Stimulated activated CD8-positive, alpha-beta memory T cell treated with anti-CD3 and anti-CD28 coated beads, Interleukin-2, amount 100 ng/mL, for 1 hour (primary cell): ENCODE measurements around the gene SNRPF.
"Not testable (repeated sequence)": the region's sequence is repeated elsewhere in the genome, so short reads cannot be mapped to it uniquely, and the experiment has no call there.

ENCODE experiments used
- DNase-seq, 2 donors: peaks; one replicate each; pipeline ENCODE4 v3.0.0-alpha.2; 2020; ENCODE audit warnings: low read depth in 2 of 2

SNRPF gene

DNA sequence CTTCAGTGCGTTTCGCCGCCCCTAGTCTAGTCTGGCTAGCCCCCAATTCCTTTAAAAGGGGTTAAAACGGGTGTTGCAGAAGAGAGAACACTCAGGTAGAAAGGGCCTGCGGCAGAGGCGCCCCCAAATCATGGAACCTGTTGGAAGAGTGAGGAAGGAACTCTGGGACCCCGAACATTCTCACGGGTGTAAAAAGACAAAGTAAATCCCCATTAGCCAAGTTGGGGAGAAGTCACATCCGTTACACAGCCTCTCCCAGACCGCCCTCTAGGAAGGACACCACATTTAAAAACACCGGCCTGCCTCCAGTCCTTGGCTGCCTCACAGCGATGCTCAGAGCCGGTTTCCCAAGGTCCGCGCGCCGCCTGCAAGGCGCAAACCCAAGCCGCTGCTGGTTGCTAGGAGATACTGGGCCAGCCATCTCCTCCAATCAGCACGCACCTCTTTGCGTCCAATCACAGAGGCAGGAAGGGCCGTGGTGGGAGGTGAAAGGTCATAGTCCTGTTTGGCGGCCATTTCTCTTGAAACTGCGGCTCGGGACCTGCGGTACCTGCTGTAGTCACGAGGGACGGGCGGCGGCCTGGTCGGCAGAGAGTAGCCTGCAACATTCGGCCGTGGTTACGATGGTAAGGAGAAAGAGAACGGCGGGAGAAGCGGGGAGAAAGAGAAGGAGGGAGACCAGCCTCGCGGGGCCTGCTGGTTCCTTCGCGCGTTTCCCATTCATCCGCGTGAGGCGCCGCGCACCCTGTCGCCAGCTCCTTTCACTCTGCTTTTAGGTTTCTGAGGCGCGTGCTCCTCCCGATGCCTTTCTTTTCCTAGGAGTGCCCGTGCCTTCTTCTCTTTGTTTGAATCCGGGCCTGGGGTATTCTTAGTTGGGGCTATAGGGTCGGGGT is at the start of gene SNRPF:
Gene SNRPF, plus strand, starts transcription at position 502 of the 893 bp plus-strand sequence. Its CDS starts 122 bp downstream, at position 624.
- peak; percentile 85 to 86 for DNase-seq

DNA sequence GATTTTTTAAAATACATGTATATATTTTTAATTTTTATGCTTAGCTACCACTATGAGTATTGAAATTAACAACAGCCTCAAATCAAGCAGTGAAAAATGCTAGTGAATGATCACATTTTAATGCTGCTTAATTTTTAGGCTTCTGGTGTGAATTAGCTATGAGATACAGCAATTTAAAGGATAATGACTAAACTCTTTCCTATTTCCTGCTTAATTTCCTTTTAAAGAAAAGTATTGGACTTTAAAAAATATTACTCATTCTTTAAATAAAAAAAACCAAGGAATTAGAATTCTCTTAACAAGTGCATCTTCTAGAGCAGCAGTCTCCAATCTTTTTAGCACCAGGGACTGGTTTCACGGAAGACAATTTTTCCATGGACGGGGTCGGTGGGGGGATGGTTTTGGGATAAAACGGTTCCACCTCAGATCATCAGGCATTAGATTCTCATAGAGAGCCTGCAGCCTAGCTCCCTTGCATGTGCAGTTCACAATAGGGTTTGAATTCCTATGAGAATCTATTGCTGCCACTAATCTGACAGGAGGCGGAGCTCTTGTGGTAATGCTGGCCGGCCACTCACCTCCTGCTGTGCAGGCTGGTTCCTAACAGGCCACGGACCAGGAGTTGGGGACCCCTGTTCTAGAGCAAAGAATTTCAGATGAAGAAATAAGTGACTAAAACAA is 49.6 kb upstream of the SNRPF start:
- DNase-seq, result no peak

GRCh38 chr12:95810411-95810810 is 48.3 kb upstream of the SNRPF start:
- DNase-seq, result no peak

DNA sequence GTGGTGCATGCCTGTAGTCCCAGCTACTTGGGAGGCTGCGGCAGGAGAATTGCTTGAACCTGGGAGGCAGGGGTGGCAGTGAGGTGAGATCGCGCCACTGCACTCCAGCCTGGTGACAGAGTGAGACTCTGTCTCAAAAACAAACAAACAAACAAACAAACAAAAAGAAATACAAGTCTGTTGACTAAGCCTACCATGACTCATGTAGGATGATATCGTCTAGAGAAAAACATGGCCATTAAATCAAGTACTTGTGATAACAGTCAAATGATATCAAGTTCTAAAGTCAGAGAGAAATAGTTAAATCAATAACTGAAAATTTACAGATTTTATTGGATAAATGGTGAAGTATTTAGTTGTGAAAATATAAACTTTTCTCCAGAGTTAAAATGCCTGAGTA is 46.6 kb upstream of the SNRPF start:
- not testable (repeated sequence) for DNase-seq

GRCh38 chr12:95815632-95816212 is 43.0 kb upstream of the SNRPF start:
- no peak for DNase-seq

- DNase-seq, result no peak
Observed at GRCh38 chr12:95820096-95820703, 38.6 kb upstream of the SNRPF start.

DNA sequence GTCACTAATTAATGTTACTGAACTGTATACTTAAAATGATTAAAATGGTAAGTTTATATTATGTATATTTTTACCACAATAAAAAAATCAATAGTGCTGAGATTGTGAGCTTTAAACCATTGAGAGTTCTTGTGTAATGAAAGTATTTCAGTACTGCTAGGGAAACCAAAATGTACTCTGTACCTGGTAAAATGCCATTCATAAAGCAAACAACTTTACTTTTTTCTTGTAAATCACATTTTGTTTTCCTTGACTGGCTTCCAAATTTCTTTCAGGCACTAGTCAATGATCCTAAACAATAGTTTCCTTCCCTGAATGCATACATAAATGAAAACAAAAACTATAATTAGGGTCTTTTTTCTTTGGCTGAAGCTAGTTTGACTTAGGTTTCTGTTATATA is 29.4 kb upstream of the SNRPF start:
- no peak for DNase-seq

DNA sequence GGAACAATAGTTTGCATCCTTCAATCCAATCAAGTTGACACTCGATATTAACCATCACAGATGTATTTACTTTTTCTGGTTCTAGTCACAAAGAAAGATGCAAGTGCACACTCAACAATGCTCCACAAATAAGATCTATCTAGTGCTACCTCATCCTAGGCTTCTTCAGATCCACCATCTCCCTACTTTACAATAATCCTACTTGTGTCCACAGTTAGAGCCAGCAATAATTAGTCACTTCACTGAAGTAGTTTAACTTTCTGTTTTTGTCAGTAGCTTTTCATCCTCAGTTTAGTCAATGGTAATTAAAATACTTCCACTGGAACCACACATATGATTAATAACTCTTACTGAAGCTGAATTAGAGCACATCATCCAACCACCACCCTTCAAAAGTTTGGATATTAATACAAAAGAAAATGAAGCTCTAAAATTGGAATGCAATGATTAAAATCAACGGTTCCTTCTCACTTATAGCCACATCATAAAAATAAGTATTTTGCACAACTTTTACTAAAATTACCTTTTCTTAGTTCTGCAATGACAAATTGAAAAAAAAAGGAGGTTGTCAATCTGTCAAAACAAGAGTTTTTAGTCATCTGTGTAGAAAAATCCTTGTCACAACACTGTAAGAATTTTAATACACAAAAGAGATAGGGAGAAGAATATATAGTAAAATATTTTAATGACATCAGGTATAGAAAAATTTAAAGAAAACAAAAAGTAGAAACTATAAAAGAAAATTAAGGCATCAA is 28.2 kb upstream of the SNRPF start:
- no peak for DNase-seq

DNA sequence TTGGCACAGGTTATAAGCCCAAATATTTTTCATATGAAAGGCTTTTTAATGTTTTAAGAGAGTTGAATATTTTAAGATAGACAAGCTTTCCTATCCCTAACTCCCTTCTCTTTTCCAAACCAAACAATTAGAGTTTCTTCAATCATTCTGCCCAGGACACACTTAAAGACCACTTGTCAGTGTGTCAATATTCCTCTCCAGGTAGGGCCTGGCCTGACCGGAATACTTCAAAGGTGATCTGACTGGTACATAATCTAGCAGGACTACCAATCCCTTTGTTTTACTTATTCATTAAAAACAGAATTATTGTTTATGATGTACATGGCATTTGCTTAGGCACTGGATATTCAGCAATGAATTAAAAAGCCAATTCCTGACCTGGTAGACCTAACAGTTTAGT is 24.2 kb upstream of the SNRPF start:
- DNase-seq, result no peak

DNA sequence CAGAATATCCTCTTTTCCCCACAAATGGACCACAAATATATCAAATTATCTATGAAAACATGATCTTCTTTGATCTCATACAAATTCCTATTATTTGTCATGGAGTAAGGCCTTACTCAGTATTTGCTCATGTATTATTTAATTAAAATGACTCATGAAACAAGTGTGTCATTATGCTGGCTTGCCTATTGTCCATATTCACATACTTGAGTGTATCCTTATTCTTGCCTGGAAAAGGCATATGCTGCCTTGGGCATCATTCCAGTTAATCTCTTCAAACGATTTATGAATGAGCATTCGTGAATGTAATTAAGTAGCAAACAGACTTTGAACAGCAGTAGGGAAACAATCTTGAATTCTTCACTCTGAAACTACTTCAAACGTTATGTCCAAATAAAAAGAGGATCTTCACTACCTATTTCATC is 22.6 kb upstream of the SNRPF start:
- DNase-seq, result no peak

- no peak for DNase-seq
Observed at GRCh38 chr12:95836630-95837239, 22.0 kb upstream of the SNRPF start.

GRCh38 chr12:95837240-95838038 is 21.3 kb upstream of the SNRPF start:
- no peak for DNase-seq

GRCh38 chr12:95838125-95838524 is 20.6 kb upstream of the SNRPF start:
- DNase-seq, result no peak

- not testable (repeated sequence) for DNase-seq
Observed at GRCh38 chr12:95842426-95842825, 16.3 kb upstream of the SNRPF start.

DNA sequence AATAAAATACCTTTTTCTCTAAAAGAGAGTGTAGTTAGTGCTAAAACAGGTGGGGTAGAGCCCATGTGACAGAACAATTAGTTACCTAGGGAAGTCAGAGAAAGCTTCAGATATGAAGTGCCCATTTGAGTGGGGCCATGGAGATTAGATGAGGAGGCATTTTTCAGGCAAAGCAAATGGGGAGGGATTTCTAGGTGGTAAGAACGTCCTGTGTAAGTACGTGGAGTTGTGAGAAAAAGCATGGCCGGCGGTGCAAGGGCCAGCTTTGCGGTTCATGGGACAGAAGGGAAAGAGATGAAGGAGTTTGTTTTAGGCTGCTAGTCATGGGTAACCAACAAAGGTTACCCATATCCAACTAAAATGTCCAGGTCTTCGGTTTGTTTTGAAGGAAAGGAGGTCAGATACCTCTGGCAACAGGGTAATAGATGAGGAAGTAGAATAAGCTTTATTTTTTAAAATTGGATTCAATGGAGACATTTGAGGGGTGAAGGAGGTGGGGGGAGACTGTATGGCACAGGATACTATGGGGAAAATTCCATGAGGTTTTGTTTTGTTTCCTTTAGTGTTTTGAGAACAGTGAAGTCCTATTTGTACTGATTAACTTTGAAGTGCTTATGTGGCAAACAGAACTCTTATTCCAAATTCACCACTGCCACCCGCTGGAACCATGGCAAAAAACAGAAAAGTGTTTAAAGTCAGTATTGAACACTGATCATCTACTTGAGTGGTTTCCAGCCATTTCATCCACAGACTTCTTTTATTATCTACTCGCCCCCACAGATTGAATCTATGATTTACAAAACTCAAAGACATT is 10.0 kb upstream of the SNRPF start:
- no peak for DNase-seq

- no peak for DNase-seq
Observed at GRCh38 chr12:95851606-95852005, 7.1 kb upstream of the SNRPF start.

DNA sequence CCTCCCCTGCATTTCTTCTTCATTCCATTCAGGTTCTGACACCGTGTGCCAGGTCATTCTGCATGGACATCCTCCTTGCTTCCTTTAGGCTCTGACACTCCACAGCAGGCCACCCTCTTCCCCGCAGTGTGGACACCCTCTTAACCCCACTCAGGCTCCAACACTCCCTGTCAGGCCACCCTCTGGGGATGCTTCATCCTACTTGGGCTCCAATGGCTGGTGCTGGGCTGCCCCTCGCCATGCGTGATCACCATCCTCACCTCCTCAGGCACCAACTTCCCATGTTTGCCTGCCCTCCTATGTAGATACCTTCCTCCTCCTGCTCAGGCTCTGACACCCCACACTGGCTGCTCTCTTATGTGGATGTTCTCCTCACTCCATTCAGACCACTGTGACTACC is 6.6 kb upstream of the SNRPF start:
- no peak for DNase-seq

DNA sequence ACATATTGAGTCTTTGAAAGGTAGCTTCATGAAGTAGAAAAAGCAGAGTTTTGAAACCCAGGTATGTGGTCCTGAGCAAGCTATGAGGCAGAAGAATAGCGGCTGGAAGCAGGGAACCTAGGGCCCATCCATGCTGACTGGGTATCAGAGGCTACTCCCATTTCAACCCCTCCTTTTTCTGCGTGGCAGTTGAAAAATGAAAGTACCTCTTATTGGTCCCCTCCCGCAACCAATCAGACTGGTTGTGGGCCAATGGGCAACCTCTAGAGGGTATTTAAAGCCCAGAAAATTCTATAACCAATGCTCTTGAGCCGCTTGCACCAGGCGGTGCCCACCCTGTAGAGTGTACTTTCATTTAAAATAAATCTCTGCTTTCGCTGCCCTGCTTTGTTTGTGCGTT is 1.6 kb upstream of the SNRPF start:
- DNase-seq, result no peak

DNA sequence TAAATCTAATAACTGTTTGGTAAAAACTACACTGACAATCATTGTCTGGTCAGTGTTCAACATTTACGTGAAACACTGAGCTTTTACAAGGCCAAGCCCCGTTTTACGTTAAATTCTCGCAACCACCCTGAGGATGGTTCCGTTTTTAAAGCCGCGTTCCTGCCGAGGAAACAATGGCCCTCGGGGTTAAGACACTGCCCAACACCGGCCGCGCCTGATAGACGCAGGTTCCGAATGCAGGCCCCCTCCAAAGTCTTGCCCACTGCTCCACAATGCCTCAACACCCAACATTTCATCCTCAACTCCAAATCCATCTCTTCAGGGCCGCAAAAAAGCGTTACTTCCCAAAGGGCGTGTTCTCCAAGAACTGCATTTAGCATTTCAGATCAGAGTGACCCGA is 953 bp upstream of the SNRPF start:
- no peak for DNase-seq
